Measurements from ENCODE around the gene ZRSR2. TPM values are rescaled to one million over a fixed set of nuclear protein-coding genes. Genes with fewer than 3 reads are reported as not detected.

ZRSR2 gene
- total and polyA plus RNA-seq, 2 experiments from 2014 or later, result 10.6 to 15.5 TPM

DNA sequence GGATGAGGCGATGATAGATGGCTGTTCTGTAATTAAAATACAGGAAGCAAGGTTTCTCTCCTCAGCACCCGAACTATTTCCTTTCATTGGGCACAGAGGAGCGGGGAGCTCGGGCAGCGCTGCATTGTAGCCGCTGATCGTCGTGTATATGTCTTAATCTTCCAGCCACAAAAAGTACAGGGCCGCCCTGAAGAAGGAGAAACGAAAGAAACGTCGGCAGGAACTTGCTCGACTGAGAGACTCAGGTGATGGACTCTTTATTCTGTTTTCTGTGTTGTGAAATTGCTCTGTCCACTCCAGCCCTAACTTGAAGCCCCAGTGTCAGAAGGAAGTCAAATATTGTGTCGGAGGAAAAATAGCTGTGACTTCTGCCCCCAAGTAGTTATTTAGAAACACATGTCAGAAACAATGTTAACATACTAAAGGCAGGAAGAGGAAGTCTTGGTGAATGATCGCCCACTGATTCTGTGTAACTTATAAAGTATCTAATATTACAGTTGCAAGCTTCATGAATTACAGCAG lies 546 bp downstream of the ZRSR2 start:
- H3K27me3 ChIP-seq, result no peaks in the 10 kb centered on the region
- peaks cover 4% of the 10 kb centered on the region for H3K4me1 ChIP-seq (ENCODE audit: low read depth)
- peak; percentile 1 to 3 for DNase-seq (ENCODE audit: low read depth in 1 of 2, low spot score in 1 of 2)
- peak overlapping the region; percentile 21 for H3K27ac ChIP-seq
- H3K36me3 ChIP-seq, result peaks cover 7% of the 10 kb centered on the region
- peak overlapping the region; percentile 55 for H3K4me3 ChIP-seq
- no peaks in the 10 kb centered on the region for H3K9me3 ChIP-seq (ENCODE audit: low read depth)
- TF ChIP-seq, protein P1, sequence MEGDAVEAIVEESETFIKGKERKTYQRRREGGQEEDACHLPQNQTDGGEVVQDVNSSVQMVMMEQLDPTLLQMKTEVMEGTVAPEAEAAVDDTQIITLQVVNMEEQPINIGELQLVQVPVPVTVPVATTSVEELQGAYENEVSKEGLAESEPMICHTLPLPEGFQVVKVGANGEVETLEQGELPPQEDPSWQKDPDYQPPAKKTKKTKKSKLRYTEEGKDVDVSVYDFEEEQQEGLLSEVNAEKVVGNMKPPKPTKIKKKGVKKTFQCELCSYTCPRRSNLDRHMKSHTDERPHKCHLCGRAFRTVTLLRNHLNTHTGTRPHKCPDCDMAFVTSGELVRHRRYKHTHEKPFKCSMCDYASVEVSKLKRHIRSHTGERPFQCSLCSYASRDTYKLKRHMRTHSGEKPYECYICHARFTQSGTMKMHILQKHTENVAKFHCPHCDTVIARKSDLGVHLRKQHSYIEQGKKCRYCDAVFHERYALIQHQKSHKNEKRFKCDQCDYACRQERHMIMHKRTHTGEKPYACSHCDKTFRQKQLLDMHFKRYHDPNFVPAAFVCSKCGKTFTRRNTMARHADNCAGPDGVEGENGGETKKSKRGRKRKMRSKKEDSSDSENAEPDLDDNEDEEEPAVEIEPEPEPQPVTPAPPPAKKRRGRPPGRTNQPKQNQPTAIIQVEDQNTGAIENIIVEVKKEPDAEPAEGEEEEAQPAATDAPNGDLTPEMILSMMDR (IDR thresholded peaks at IDR 0.05; ENCODE audit: low read depth, low read length), result no peak

DNA sequence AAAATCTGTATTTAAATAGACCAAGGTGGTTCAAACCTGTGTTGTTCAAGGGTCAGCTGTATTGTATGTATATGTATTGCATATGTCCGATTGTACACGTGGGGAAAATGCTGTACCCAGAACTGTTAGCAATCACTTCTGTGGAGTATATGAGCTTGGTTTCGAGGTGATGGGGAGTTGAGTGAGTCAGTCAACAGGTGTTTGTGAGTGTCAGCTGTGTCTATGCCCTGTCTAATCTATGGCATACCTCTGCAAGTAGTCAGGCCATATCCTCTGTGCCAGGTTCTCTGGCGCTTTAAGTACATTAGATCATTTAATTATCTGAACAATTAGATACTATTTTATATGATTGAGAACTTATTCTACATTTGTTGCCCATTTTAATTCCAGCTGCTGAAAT lies 7.4 kb downstream of the ZRSR2 start:
- Histone ChIP-seq H3K9me3 (ENCODE audit: low read depth) (no peaks in the 10 kb centered on the region), H3K27ac (no peak overlapping the region), H3K27me3 (no peaks in the 10 kb centered on the region), H3K36me3 (peaks cover 16% of the 10 kb centered on the region), H3K4me3 (no peak overlapping the region), H3K4me1 (ENCODE audit: low read depth) (no peaks in the 10 kb centered on the region)
- DNase-seq (ENCODE audit: low read depth in 1 of 2, low spot score in 1 of 2), result no peak
- TF ChIP-seq, protein P1 (IDR thresholded peaks at IDR 0.05; ENCODE audit: low read depth, low read length), result no peak

DNA sequence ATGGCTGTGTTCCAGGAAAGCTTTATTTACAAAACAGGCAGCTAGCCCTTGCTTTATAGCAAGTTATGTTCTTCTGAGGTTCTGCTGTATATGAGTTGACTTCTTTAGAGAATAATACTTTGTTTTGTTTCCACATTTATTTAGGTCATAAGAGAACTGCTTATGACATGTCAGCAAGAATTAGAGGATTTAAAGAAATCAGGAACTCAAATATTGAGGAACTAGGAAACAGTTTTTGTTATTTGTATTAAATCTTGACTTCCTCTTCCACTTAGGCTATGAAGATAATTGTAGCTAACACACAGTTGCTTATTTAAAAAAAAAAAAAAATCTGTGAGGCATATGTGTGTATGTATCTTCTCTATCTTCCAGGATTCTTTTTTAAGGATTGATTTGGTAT lies 14.3 kb downstream of the ZRSR2 start:
- Histone ChIP-seq H3K4me1 (ENCODE audit: low read depth) (no peaks in the 10 kb centered on the region), H3K4me3 (no peak overlapping the region), H3K36me3 (peaks cover 21% of the 10 kb centered on the region), H3K27me3 (no peaks in the 10 kb centered on the region), H3K27ac (no peak overlapping the region), H3K9me3 (ENCODE audit: low read depth) (no peaks in the 10 kb centered on the region)
- TF ChIP-seq, protein P1 (IDR thresholded peaks at IDR 0.05; ENCODE audit: low read depth, low read length), result no peak
- DNase-seq (ENCODE audit: low read depth in 1 of 2, low spot score in 1 of 2), result no peak

DNA sequence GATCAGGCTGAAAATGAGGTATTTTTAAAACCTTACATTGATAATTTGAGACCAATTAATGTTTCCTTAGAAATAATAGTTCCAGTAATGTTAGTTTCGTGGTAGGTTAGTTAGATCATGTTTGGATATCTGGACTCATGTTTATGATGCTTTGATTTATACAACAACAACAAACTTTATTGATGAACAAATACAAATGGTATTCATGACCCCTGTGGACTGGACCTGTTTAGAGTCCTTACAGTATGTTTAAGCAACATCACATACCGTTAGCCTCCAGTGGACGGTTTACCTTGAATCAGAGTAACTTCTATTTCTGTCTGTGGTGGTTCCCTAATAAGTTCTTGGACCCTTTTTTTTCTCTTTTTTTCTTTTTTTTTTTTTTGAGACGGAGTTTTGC lies 18.0 kb downstream of the ZRSR2 start:
- H3K4me1 ChIP-seq (ENCODE audit: low read depth), result no peaks in the 10 kb centered on the region
- no peak overlapping the region for H3K4me3 ChIP-seq
- H3K27me3 ChIP-seq, result no peaks in the 10 kb centered on the region
- peaks cover 13% of the 10 kb centered on the region for H3K36me3 ChIP-seq
- TF ChIP-seq, protein P1 (IDR thresholded peaks at IDR 0.05; ENCODE audit: low read depth, low read length), result no peak
- H3K27ac ChIP-seq, result no peak overlapping the region
- no peaks in the 10 kb centered on the region for H3K9me3 ChIP-seq (ENCODE audit: low read depth)
- no peak for DNase-seq (ENCODE audit: low read depth in 1 of 2, low spot score in 1 of 2)

DNA sequence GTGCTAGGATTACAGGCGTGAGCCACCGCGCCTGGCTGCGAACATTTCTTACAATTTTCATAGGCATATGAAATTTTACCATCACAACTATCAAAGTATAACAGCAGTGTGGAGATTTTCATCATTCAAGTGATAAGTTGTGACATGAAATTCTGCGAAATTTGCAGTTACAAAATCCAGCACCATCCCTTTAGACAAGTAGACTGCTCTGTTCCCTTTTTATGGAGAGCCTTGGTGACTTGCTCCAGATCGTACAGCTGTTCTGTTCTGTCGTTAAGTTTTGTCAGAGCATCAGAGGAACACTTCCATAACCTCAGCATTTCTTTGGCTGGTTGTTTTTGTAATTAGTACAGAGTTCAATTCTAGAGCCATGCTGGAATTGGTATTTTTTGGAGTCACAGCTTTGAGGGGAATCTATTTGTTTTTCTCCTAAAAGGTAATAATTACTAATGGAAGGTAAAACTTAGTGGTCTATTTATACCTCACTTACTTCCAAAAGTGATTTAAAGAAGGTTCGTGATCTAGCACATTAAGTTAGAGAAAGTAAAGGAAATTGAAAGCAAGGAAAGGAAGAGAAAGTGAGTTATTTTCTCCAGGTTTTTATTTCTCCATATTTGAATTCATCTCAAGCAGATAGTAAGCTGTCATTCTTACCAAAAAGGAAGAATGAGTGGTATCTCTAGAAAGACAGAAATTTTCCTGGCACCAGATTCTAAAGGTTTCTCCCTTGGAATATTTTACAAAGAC lies 22.1 kb downstream of the ZRSR2 start:
- TF ChIP-seq, protein P1 (IDR thresholded peaks at IDR 0.05; ENCODE audit: low read depth, low read length), result no peak
- no peaks in the 10 kb centered on the region for H3K27me3 ChIP-seq
- H3K4me1 ChIP-seq (ENCODE audit: low read depth), result peaks cover 11% of the 10 kb centered on the region
- no peak overlapping the region for H3K27ac ChIP-seq
- H3K36me3 ChIP-seq, result peaks cover 7% of the 10 kb centered on the region
- no peak for DNase-seq (ENCODE audit: low read depth in 1 of 2, low spot score in 1 of 2)
- no peak overlapping the region for H3K4me3 ChIP-seq
- H3K9me3 ChIP-seq (ENCODE audit: low read depth), result no peaks in the 10 kb centered on the region

Data from cardiac muscle cell (in vitro differentiated cells and primary cell).